GM12878 (cell line): ENCODE results near the gene FBXW9. TPM values are rescaled to one million over a fixed set of nuclear protein-coding genes. Genes with fewer than 3 reads are reported as not detected.

Experiments
- ATAC-seq: fragments of 200-7000 bp; cut with Tn5 transposase; 3 replicates; pipeline ENCODE4 v1.9.1; 2020; ENCODE audit warnings: mild to moderate bottlenecking, moderate library complexity
- BruUV-seq: library from RNA; stranded (reverse); fragments of 400-500 nt; replicated peaks from 2 replicates; lab custom pipeline; 2021; lab: Mats Ljungman, UMichigan
- CTCF ChIA-PET: fragments of 300-600 bp; sonication (Branson Sonifier 250); formaldehyde crosslinking; extraction: SDS; loops from one replicate; lab custom pipeline; 2021; ENCODE audit warnings: inconsistent platforms; lab: Yijun Ruan, JAX
- POLR2A ChIA-PET: fragments of 350-600 bp; formaldehyde crosslinking; extraction: SDS; loops from one replicate; lab custom pipeline; 2021; ENCODE audit warnings: inconsistent platforms; lab: Charles Lee
- RAD21 ChIA-PET: fragments of 300-600 bp; sonication (Branson Sonifier 250); formaldehyde crosslinking; loops from one replicate; lab custom pipeline; 2023; ENCODE audit warnings: antibody characterized with exemption; ENCODE audit not compliant: unreplicated experiment; lab: Charles Lee
- SMC1A ChIA-PET: fragments of 300-600 bp; sonication (Branson Sonifier 250); formaldehyde crosslinking; loops from one replicate; lab custom pipeline; 2023; ENCODE audit not compliant: unreplicated experiment, uncharacterized antibody; lab: Charles Lee
- DNase-seq: peaks from one replicate; pipeline ENCODE4 v3.0.0-alpha.2; 2011; ENCODE audit warnings: low read depth, low spot score
- FAIRE-seq: peaks from 3 replicates; lab custom pipeline; 2011; peaks lifted over from hg19 to GRCh38; lab: Jason Lieb, UNC
- H2AFZ ChIP-seq: 2 replicates; pipeline ENCODE4 v1.6.0; 2011; ENCODE audit warnings: low read depth, low read length, control low read depth; ENCODE audit not compliant: control insufficient read depth
- H3K27ac ChIP-seq: 2 replicates; pipeline ENCODE4 v1.5.1; 2011; ENCODE audit warnings: control low read depth; ENCODE audit not compliant: control insufficient read depth, insufficient read depth
- H3K27me3 ChIP-seq, 2 experiments: replicated peaks in 1 of 2; 2 replicates each; pipeline versions ENCODE4 v1.6.0 to v1.6.1; 2011; ENCODE audit warnings: low read length in 1 of 2; ENCODE audit not compliant: control insufficient read depth in 2 of 2, insufficient read depth in 2 of 2
- H3K36me3 ChIP-seq, 2 experiments: 2 replicates each; pipeline ENCODE4 v1.5.1; 2011; ENCODE audit warnings: low read length in 1 of 2; ENCODE audit not compliant: control insufficient read depth in 2 of 2, insufficient read depth in 2 of 2
- H3K4me1 ChIP-seq: 2 replicates; pipeline ENCODE4 v1.6.1; 2011; ENCODE audit warnings: mild to moderate bottlenecking, low read length, moderate library complexity, mixed read lengths; ENCODE audit not compliant: control insufficient read depth, insufficient read depth
- H3K4me2 ChIP-seq: 2 replicates; pipeline ENCODE4 v1.6.0; 2011; ENCODE audit warnings: control low read depth; ENCODE audit not compliant: control insufficient read depth, insufficient read depth
- H3K4me3 ChIP-seq: fragments of 200-600 bp; sonication (generic); 2 replicates; pipeline ENCODE4 v1.5.1; 2016
- H3K79me2 ChIP-seq: 2 replicates; pipeline ENCODE4 v1.6.0; 2011; ENCODE audit warnings: low read length; ENCODE audit not compliant: control insufficient read depth, insufficient read depth
- H3K9ac ChIP-seq: 2 replicates; pipeline ENCODE4 v1.8.0; 2011; ENCODE audit warnings: low read length, control low read depth, mixed read lengths; ENCODE audit not compliant: control insufficient read depth, insufficient read depth
- H3K9me3 ChIP-seq: replicated peaks from 3 replicates; pipeline ENCODE4 v1.5.1; 2011; ENCODE audit warnings: mild to moderate bottlenecking, low read length; ENCODE audit not compliant: control insufficient read depth, insufficient read depth
- H4K20me1 ChIP-seq: 2 replicates; pipeline ENCODE4 v1.6.0; 2011; ENCODE audit not compliant: control insufficient read depth, insufficient read depth
- ATF2 ChIP-seq: IDR thresholded peaks from 2 replicates; pipeline ENCODE4 v1.6.1; 2012; ENCODE audit warnings: low read length, inconsistent platforms
- CBX5 ChIP-seq: sonication (generic); IDR thresholded peaks from 2 replicates; pipeline ENCODE4 v1.6.1; 2016; ENCODE audit warnings: low read depth, moderate library complexity, mild to moderate bottlenecking, inconsistent platforms
- EGR1 ChIP-seq, 2 experiments: IDR thresholded peaks; 1 replicate in 1 of 2; 2 replicates in 1 of 2; pipeline ENCODE4 v1.6.1; 2011 to 2012; ENCODE audit warnings: low read depth in 2 of 2, low read length in 2 of 2, borderline replicate concordance in 1 of 2, mild to moderate bottlenecking in 1 of 2, moderate library complexity in 1 of 2
- GABPA ChIP-seq: IDR thresholded peaks from 2 replicates; pipeline ENCODE4 v1.6.1; 2014; ENCODE audit warnings: antibody characterized with exemption, low read depth, mild to moderate bottlenecking, inconsistent platforms
- LARP7 ChIP-seq: fragments of 450-650 bp; IDR thresholded peaks from 2 replicates; pipeline ENCODE4 v1.6.1; 2017; ENCODE audit warnings: mild to moderate bottlenecking
- MEF2A ChIP-seq: IDR thresholded peaks from 2 replicates; pipeline ENCODE4 v1.6.1; 2011; ENCODE audit warnings: low read depth, mild to moderate bottlenecking, low read length, moderate library complexity; ENCODE audit not compliant: insufficient read depth
- POLR2A ChIP-seq: IDR thresholded peaks from 2 replicates; pipeline ENCODE4 v1.6.1; 2011; ENCODE audit warnings: low read depth, mild to moderate bottlenecking, low read length
- POLR2AphosphoS5 ChIP-seq: IDR thresholded peaks from 2 replicates; pipeline ENCODE4 v1.6.1; 2011; ENCODE audit warnings: mild to moderate bottlenecking, low read length, inconsistent platforms
- RAD51 ChIP-seq: fragments of 450-650 bp; IDR thresholded peaks from 2 replicates; pipeline ENCODE4 v1.6.1; 2016; ENCODE audit warnings: moderate library complexity, mild to moderate bottlenecking, inconsistent platforms
- SMAD1 ChIP-seq: fragments of 450-650 bp; IDR thresholded peaks from 2 replicates; pipeline ENCODE4 v1.6.1; 2018; ENCODE audit warnings: mild to moderate bottlenecking, low read depth; ENCODE audit not compliant: partially characterized antibody
- SMAD5 ChIP-seq: IDR thresholded peaks from 2 replicates; pipeline ENCODE4 v1.6.1; 2016; ENCODE audit warnings: antibody characterized with exemption, low read depth
- WGBS: methylation state at CpG from one replicate; pipeline ENCODE4 v1.1.6; 2016; ENCODE audit warnings: low lambda C conversion rate; ENCODE audit not compliant: insufficient replicate concordance, insufficient coverage; ENCODE audit errors: missing lambda C conversion rate; 5-methylcytosine and 5-hydroxymethylcytosine counted together
- in situ Hi-C: fragments of 300-500 bp; cut with MboI; formaldehyde crosslinking; loops from 9 replicates; pipeline ENCODE4 v1.14.3; 2018; ENCODE audit warnings: mixed read lengths
- intact Hi-C: fragments of 100-400 bp; cut with micrococcal nuclease; formaldehyde crosslinking; loops from one replicate; pipeline ENCODE4 v1.14.2; 2022; ENCODE audit not compliant: unreplicated experiment
- polyA plus RNA-seq, 11 experiments: library from polyadenylated mRNA; depleted of rRNA in 4 of 11; unstranded in 6 of 11; stranded (reverse) in 5 of 11; fragments of >200 nt; fragmentation: Nextera tagmentation in 4 of 11; fragmentation: Illumina TruSeq in 1 of 11; extraction: Ambion mirVana in 4 of 11; extraction: Trizol in 1 of 11; gene quantifications; 1 replicate in 1 of 11; 2 replicates in 10 of 11; pipeline versions ENCODE4 v1.2.1 to v1.2.3, GENCODE V29; 2011 to 2016; ENCODE audit warnings: inconsistent platforms in 2 of 11, missing spikeins in 2 of 11, low read depth in 1 of 11
- total RNA-seq, 4 experiments: library from RNA; depleted of rRNA in 3 of 4; stranded (reverse); fragments of >200 nt in 3 of 4; fragmentation: Illumina TruSeq in 1 of 4; extraction: Trizol in 1 of 4; gene quantifications; 2 replicates each; pipeline versions ENCODE4 v1.2.1 to v1.2.3, GENCODE V29; 2013 to 2021
- TF ChIP-seq, protein P1 (sequence below): fragments of 450-650 bp; IDR thresholded peaks from 2 replicates; pipeline ENCODE4 v1.6.1; 2017; ENCODE audit warnings: low read depth, mild to moderate bottlenecking, moderate library complexity
- TF ChIP-seq, protein P2 (sequence below): IDR thresholded peaks from 2 replicates; pipeline ENCODE4 v1.6.1; 2011; ENCODE audit warnings: borderline replicate concordance, low read depth, mild to moderate bottlenecking, moderate library complexity, mixed read lengths, low read length; ENCODE audit not compliant: insufficient read depth; ENCODE audit errors: extremely low read length

Gene FBXW9
- total and polyA plus RNA-seq, 10 of the 15 experiments (the other 5 are each of a cell fraction or from before 2014, with no cell fraction given) = 0.21 to 14.8 (median 7.3) TPM

- Histone ChIP-seq H3K4me2 (no peak overlapping the region), H3K27me3 (no peaks in the 10 kb centered on the region), H3K36me3 (peaks cover 24 to 33% of the 10 kb centered on the region in 2 experiments), H3K4me3 (no peak overlapping the region), H3K27ac (no peak overlapping the region), H3K9me3 (no peaks in the 10 kb centered on the region), H3K9ac (no peak overlapping the region), H3K4me1 (no peaks in the 10 kb centered on the region), H4K20me1 (no peaks in the 10 kb centered on the region), H3K79me2 (no peaks in the 10 kb centered on the region), H2AFZ (no peak overlapping the region)
- ChIA-PET POLR2A (no interaction called here), SMC1A (interaction anchor here (0.6 kb wide), 1 partner anchor 56 kb away, joined by 5 read pairs; no protein-coding TSS in a partner anchor), RAD21 (no interaction called here), CTCF (interaction anchor here (1.1 kb wide), 1 partner anchor 49 kb away, joined by 4 read pairs; no protein-coding TSS in a partner anchor)
- FAIRE-seq (no peak), DNase-seq (no peak), ATAC-seq (no peak)
- intact Hi-C loops (no loop called here), in situ Hi-C loops (no loop called here)
- no peak for TF ChIP-seq MEF2A
- TF ChIP-seq LARP7 = no peak
- no peak for TF ChIP-seq EGR1 (IDR thresholded peaks at IDR 0.05; ENCODE audit: borderline replicate concordance in 1 of 2, low read depth in 2 of 2, low read length in 2 of 2)
- no peak for TF ChIP-seq POLR2A
- TF ChIP-seq ATF2 = no peak
- no TSS peak for BruUV-seq
- 94% methylated on average over 17 of the region's 17 CpGs for WGBS
Observed at GRCh38 chr19:12711187-12711586, 14.8 kb upstream of the FBXW9 start.

GRCh38 chr19:12708641-12709040 is 12.2 kb upstream of the FBXW9 start:
- ChIA-PET CTCF (interaction anchor here (1.1 to 1.6 kb wide), 2 partner anchors 49 to 139 kb away, joined by 3 read pairs; no protein-coding TSS in a partner anchor), POLR2A (interaction anchor here (0.6 kb wide), 2 partner anchors 12 to 1782 kb away, joined by 3 to 4 read pairs; no protein-coding TSS in a partner anchor), RAD21 (no interaction called here), SMC1A (no interaction called here)
- TF ChIP-seq POLR2AphosphoS5 (no peak), SMAD5 (no peak), SMAD1 (no peak), RAD51 (no peak), GABPA (no peak), CBX5 (no peak)
- TF ChIP-seq, protein P1, sequence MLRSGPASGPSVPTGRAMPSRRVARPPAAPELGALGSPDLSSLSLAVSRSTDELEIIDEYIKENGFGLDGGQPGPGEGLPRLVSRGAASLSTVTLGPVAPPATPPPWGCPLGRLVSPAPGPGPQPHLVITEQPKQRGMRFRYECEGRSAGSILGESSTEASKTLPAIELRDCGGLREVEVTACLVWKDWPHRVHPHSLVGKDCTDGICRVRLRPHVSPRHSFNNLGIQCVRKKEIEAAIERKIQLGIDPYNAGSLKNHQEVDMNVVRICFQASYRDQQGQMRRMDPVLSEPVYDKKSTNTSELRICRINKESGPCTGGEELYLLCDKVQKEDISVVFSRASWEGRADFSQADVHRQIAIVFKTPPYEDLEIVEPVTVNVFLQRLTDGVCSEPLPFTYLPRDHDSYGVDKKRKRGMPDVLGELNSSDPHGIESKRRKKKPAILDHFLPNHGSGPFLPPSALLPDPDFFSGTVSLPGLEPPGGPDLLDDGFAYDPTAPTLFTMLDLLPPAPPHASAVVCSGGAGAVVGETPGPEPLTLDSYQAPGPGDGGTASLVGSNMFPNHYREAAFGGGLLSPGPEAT = no peak
- TF ChIP-seq, protein P2, sequence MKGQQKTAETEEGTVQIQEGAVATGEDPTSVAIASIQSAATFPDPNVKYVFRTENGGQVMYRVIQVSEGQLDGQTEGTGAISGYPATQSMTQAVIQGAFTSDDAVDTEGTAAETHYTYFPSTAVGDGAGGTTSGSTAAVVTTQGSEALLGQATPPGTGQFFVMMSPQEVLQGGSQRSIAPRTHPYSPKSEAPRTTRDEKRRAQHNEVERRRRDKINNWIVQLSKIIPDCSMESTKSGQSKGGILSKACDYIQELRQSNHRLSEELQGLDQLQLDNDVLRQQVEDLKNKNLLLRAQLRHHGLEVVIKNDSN = no peak
- no TSS peak for BruUV-seq
- in situ Hi-C loops (no loop called here), intact Hi-C loops (no loop called here)
- Histone ChIP-seq H3K4me2 (no peak overlapping the region), H3K79me2 (no peaks in the 10 kb centered on the region), H3K9ac (no peak overlapping the region), H2AFZ (no peak overlapping the region), H3K4me3 (no peak overlapping the region), H3K36me3 (peaks cover 26 to 36% of the 10 kb centered on the region in 2 experiments), H3K27ac (no peak overlapping the region), H3K9me3 (no peaks in the 10 kb centered on the region), H3K27me3 (no peaks in the 10 kb centered on the region), H4K20me1 (no peaks in the 10 kb centered on the region), H3K4me1 (no peaks in the 10 kb centered on the region)
- no peak for DNase-seq
- WGBS = 90% methylated on average over 8 of the region's 8 CpGs
- no peak for ATAC-seq
- FAIRE-seq = no peak
